Measurements from ENCODE around the gene PCSK1. TPM values are rescaled to one million over a fixed set of nuclear protein-coding genes. Genes with fewer than 3 reads are reported as not detected.

Gene PCSK1
- total RNA-seq, 4 donors from 2014 or later, result 0.14 to 0.88 TPM; not detected in 2

DNA sequence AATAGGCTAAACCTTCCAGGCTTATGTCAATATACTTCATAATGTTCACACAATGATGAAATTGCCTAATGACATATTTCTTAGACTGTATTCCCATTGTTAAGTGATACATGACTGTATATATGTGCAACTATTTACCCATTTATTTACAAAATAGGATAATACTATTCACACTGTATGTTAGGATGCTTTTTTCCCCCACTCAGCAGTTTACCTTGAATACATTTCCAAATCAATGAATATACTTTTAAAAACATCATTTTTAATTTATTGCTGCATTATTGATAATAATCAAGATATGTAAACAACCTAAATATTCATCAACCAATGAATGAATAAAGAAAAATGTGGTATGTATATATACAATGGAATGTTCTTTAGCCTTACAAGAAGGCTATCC lies 55.5 kb downstream of the PCSK1 start:
- H3K4me3 ChIP-seq, result no peak overlapping the region
- intact Hi-C loops (cut with DNase I; ENCODE audit: low total_unique reads), result no loop called here
- TF ChIP-seq, protein P1, sequence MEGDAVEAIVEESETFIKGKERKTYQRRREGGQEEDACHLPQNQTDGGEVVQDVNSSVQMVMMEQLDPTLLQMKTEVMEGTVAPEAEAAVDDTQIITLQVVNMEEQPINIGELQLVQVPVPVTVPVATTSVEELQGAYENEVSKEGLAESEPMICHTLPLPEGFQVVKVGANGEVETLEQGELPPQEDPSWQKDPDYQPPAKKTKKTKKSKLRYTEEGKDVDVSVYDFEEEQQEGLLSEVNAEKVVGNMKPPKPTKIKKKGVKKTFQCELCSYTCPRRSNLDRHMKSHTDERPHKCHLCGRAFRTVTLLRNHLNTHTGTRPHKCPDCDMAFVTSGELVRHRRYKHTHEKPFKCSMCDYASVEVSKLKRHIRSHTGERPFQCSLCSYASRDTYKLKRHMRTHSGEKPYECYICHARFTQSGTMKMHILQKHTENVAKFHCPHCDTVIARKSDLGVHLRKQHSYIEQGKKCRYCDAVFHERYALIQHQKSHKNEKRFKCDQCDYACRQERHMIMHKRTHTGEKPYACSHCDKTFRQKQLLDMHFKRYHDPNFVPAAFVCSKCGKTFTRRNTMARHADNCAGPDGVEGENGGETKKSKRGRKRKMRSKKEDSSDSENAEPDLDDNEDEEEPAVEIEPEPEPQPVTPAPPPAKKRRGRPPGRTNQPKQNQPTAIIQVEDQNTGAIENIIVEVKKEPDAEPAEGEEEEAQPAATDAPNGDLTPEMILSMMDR (IDR thresholded peaks at IDR 0.05), result no peak
- no peak for TF ChIP-seq POLR2A (IDR thresholded peaks at IDR 0.05)
- no peaks in the 10 kb centered on the region for H3K9me3 ChIP-seq
- no peaks in the 10 kb centered on the region for H3K4me1 ChIP-seq
- H3K27ac ChIP-seq, result no peak overlapping the region
- no peaks in the 10 kb centered on the region for H3K36me3 ChIP-seq
- H3K27me3 ChIP-seq, result no peaks in the 10 kb centered on the region
- no peak for DNase-seq

DNA sequence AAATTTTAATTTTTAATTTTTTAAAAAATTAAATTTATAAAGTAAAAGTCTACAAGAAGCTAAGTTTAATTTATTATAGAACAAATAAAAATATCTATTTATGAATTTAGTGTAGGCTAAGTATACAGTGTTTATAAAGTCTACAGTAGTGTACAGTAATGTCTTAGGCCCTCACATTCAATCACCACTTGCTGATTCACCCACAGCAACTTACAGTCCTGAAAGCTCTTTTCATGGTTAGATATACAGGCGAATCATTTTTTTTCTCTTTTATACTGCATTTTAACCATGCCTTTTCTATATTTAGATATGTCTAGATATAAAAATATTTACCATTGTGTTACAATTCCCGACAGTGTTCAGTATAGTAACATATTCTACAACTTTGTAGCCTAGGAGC lies 55.9 kb downstream of the PCSK1 start:
- H3K4me3 ChIP-seq, result no peak overlapping the region
- intact Hi-C loops (cut with DNase I; ENCODE audit: low total_unique reads), result no loop called here
- H3K36me3 ChIP-seq, result no peaks in the 10 kb centered on the region
- DNase-seq, result no peak
- no peak for TF ChIP-seq POLR2A (IDR thresholded peaks at IDR 0.05)
- TF ChIP-seq, protein P1 (IDR thresholded peaks at IDR 0.05), result no peak
- H3K4me1 ChIP-seq, result no peaks in the 10 kb centered on the region
- no peak overlapping the region for H3K27ac ChIP-seq
- no peaks in the 10 kb centered on the region for H3K9me3 ChIP-seq
- no peaks in the 10 kb centered on the region for H3K27me3 ChIP-seq

DNA sequence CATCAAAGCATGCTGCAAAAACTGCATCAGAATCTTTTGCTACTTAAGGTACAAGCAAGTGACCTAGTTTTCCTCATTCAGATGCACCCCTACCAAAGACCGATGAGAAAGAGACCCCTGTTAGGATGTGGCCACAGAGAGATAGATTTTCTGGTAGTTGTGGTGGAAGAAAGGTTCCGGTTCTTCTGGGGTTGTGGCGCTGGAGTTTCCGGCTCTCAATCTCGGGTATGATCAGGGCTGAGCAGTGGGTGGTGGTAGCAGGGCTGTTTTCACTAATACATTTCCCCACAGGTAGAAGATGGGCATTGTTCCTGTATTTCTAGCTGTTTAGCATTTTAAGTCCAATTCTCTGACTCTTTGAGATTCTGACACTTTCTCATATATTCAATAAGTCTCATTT lies 58.4 kb downstream of the PCSK1 start:
- H3K27ac ChIP-seq, result no peak overlapping the region
- H3K9me3 ChIP-seq, result no peaks in the 10 kb centered on the region
- H3K27me3 ChIP-seq, result no peaks in the 10 kb centered on the region
- intact Hi-C loops (cut with DNase I; ENCODE audit: low total_unique reads), result no loop called here
- H3K36me3 ChIP-seq, result no peaks in the 10 kb centered on the region
- H3K4me3 ChIP-seq, result no peak overlapping the region
- H3K4me1 ChIP-seq, result no peaks in the 10 kb centered on the region
- TF ChIP-seq, protein P1 (IDR thresholded peaks at IDR 0.05), result no peak
- no peak for TF ChIP-seq POLR2A (IDR thresholded peaks at IDR 0.05)
- DNase-seq, result no peak

DNA sequence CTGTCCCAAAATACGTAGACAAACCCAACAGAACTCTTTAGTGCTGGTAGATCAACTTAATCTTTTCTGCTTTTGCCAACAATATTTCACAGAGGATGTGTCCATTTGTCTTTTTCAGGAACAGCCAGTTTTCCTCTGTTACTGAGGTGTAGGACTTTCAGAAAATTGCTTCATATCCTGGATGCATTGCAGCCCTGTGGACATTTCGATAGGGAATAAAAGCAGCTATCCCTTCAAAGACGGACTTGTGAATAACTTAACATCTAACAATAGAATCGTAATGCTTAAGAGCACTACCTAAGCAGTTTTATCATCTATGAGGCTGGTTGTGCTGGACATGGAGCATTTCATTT lies 59.7 kb downstream of the PCSK1 start:
- no peaks in the 10 kb centered on the region for H3K36me3 ChIP-seq
- H3K9me3 ChIP-seq, result no peaks in the 10 kb centered on the region
- TF ChIP-seq, protein P1 (IDR thresholded peaks at IDR 0.05), result no peak
- TF ChIP-seq POLR2A (IDR thresholded peaks at IDR 0.05), result no peak
- intact Hi-C loops (cut with DNase I; ENCODE audit: low total_unique reads), result no loop called here
- H3K27me3 ChIP-seq, result no peaks in the 10 kb centered on the region
- no peaks in the 10 kb centered on the region for H3K4me1 ChIP-seq
- no peak overlapping the region for H3K4me3 ChIP-seq
- H3K27ac ChIP-seq, result no peak overlapping the region
- no peak for DNase-seq

DNA sequence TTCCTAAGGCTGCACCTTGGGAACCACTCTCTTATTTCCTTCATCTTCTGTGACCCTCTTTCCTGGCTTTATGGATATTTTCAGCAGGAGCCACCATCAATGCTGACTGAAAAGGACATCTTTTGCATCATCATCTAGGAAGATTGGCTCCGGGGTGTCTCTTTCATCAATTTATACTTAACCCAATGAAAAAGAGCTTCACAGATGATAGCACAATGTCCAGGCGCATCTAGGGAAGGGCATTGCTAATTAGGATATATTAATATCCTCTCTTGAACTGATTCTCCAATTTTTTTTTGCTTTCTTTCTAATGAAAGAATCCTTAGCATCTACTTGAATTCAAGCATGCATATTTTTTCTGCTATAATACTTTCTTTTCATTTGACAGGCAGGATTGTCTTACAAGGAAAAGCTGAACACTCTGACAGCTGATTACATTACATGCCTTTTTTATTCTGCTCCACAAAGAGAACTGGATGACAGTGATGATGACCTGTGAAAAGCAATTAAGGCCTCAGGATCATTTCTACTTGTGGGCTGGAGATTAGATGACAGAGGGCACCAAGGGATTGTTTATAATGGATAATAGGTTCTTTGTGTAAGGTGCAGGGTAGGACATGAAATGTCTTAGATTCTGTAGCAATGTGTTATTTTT lies 60.2 kb downstream of the PCSK1 start:
- Histone ChIP-seq H3K36me3 (no peaks in the 10 kb centered on the region), H3K27me3 (no peaks in the 10 kb centered on the region), H3K4me1 (no peaks in the 10 kb centered on the region), H3K4me3 (no peak overlapping the region), H3K9me3 (no peaks in the 10 kb centered on the region), H3K27ac (no peak overlapping the region)
- no peak for TF ChIP-seq POLR2A (IDR thresholded peaks at IDR 0.05)
- TF ChIP-seq, protein P1 (IDR thresholded peaks at IDR 0.05), result no peak
- intact Hi-C loops (cut with DNase I; ENCODE audit: low total_unique reads), result no loop called here
- no peak for DNase-seq
